GM12801 (cell line): ENCODE results near the gene DGKD.

Experiments used
- TF ChIP-seq, protein P1 (sequence below): IDR thresholded peaks from one replicate; pipeline ENCODE4 v1.5.1; 2011; ENCODE audit warnings: control low read depth; ENCODE audit not compliant: insufficient read length; ENCODE audit errors: extremely low read depth

Gene DGKD

DNA sequence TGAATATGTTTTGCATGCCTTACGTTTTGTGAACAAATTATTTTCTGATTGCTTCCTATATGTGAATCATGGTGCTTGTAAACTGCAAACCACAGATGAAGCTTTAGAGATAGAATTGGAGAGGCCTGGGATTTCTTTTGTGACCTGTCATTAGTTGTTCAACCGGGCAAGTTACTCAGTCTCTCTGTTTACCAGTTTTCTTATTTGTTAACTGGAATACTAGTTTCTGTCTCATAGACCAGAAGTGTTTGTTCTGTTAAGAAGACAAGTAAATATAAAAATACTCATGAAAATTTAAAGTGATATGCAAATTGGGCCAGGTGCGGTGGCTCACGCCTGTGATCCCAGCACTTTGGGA lies 27.3 kb downstream of the DGKD start:
- TF ChIP-seq, protein P1, sequence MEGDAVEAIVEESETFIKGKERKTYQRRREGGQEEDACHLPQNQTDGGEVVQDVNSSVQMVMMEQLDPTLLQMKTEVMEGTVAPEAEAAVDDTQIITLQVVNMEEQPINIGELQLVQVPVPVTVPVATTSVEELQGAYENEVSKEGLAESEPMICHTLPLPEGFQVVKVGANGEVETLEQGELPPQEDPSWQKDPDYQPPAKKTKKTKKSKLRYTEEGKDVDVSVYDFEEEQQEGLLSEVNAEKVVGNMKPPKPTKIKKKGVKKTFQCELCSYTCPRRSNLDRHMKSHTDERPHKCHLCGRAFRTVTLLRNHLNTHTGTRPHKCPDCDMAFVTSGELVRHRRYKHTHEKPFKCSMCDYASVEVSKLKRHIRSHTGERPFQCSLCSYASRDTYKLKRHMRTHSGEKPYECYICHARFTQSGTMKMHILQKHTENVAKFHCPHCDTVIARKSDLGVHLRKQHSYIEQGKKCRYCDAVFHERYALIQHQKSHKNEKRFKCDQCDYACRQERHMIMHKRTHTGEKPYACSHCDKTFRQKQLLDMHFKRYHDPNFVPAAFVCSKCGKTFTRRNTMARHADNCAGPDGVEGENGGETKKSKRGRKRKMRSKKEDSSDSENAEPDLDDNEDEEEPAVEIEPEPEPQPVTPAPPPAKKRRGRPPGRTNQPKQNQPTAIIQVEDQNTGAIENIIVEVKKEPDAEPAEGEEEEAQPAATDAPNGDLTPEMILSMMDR, result no peak

DNA sequence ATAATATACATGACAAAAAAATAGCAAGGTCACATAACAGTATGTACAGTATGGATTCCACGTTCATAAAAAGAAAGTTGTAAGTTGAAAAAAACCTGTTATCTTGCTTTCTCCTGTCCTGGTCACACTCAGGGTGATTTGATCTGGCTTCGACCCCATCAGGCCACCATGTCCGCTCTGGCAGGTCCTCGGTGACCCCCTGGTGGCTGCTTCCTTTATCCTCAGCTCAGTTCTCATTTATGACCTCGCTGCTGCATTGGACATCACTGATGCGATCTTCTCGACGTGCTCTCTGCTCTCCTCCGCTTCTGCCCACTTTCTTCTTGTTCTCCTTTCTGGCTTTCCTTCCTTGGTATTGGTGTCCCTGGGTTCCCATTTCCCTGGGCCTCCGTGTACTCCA lies 29.7 kb downstream of the DGKD start:
- TF ChIP-seq, protein P1, result no peak

DNA sequence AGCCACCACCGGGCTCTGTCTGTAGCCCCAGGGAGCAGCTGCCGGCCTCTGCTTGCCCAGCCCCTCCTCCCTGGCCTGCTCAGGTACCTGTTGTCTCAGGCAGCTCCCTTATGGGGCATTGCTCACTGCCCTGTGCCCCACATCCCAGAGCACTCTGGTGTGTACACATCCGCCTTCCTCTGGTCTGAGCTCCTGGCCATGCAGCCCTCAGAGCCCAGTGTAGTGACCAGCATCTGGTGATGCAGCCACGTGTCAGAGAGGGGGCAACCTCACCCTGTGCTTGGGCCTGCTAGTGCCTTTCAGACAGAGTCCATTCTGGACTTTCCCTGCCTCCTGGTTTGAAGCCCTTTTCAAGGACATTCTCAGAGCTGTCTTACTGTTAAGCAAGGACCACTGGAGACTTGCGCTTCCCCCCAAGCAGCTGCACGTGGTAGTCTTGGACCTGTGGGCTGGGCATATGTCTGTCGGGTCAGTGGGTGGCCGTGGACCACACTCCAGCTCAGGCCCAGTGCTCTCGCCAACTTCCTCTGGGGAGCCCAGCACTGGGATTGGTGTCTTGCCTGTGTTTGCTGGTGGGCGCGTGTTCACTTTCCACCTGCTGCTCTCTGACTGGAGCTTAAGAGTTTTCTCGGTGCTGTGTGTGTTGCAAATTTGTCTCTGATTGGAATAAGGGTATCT lies 30.7 kb downstream of the DGKD start:
- TF ChIP-seq, protein P1, result no peak

DNA sequence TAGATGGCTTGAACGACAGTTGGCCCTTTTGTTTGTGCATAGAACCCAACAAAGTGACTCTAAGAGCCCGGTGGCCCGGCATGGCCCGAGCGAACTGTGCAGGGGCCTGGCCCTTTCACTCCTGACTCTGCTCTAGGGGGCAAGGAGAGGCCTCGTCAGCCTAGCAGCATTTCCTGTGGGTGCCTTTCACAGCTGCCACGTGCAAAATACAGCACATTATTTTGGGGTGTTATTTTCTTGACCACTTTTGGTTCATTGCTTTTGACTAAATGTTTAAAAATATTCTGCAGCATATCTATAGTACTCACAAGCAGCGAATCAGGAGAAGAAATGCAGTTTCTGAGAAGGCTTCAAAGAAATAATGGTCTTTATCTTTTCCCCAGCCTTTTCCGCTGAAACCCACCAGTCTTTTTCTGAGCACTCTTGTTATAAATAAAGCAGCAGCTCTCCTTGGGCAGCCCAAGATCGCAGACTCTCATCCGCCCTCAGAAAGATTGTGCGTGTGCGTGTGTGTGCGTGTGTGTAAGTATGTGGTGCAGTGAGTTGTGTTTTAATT lies 31.3 kb downstream of the DGKD start:
- TF ChIP-seq, protein P1, result no peak

DNA sequence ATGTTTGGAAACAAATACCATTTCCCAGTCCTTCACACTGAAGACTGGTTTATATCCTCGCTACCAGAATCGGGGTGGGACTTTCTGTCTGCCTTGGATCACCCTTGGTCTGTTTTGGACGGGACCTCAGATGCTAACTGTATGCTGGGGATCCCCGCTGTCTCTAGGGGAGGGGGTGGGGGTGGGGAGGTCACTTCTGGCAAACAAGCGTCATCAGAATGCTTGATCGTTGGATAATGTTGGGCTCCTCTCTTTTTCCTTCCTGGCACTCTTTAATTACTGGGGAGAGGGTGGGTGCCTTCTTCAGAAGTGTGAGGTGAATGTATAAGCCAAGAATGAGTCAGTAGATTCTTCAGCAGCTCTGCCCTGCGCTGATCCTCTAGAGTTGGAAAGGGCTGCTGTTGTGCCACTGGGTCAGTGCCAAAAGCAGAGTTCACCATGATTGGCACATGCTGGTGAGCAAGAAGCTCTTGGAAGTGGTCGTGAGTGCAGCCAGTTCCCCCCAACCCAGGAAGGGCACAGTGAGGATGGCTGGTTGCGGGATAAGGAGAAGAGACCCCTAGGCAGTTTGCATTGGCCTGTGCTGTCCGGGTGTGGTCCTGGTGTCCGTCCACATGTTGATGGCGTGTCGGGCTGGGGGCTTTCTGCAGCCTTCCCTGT lies 32.2 kb downstream of the DGKD start:
- TF ChIP-seq, protein P1, result no peak

DNA sequence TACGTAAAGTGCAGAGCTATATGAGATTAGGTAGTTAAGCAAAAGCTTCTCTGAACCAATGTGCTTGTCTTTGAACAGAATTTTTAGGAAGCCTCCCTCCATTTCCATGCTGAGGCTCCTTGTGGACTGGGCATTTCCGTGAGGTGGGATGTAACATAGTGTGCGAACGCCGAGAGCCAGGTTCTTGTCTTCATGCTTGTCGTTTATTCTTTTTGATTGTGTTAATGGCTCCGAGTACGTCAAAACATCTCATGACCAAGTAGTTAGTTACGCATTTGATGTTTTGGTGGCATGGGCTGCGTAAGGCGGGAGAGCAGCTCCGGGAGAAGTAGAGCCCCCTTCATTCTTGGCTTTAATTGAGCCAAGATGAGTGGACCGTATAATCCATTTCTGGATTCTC lies 32.9 kb downstream of the DGKD start:
- TF ChIP-seq, protein P1, result no peak

DNA sequence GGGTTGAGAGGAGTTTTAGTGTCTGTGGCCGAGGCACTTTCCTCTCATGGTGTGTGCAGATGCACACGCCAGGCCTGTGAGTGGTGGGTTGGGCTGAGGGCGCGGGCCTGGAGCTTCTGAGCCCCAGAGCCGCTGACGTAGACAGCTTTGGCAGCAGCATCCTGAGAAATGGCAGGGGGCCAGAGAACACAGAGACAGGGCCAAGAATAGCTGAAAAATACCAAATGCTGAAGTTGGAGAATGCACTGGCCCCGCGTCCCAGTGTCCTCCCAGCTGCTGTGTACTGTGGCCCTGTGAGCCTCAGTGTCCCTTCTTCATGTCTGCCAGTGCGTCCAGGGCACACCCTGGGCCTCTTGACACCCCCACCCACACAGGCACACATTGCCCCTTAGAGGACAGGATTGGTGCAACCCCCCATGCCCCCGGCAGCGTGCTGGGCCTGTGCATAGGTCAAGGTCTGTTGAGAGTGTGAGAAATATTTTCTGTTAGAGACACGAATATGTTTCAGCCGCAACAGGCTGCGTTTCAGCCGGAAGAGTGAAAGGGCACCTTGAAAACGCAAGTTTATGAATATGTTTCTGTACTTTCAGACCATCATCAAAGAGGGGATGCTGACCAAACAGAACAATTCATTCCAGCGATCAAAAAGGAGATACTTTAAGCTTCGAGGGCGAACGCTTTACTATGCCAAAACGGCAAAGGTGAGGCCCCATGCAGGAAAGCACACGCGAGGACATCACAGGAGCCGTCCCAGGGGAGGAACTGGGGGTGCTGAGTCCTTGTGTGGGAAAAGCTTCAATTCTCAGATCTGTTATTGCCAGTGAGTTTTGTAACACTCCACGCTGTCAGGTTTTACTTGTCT lies 33.6 kb downstream of the DGKD start:
- TF ChIP-seq, protein P1, result no peak
